Measurements from ENCODE around the gene SVBP. TPM values are rescaled to one million over a fixed set of nuclear protein-coding genes. Genes with fewer than 3 reads are reported as not detected.
A peak's percentile ranks its signal among the peaks of the same experiment; 100 is the strongest.

The SVBP gene
- total and polyA plus RNA-seq, 4 donors = 33.7 to 67.3 (median 63.9) TPM

DNA sequence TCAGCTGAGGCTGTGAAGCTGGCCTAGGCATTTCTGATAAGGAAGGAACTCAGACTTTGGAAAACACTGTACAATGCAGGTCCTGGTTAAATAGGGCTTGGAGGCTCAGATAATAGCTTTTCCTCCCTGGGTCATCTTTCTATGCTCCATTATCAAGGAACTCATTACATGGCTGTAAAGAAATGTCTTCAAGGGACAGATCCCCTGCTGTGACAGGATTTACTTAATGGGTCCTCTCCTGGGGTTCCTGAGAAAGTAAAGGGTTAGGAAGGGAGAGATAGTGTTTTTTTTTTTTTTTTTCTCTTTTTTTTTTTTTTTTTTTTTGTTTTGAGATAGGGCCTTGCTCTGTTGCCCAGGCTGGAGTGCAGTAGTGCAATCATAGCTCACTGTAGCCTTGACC, 14.1 kb upstream of the SVBP start:
- H3K9me3 ChIP-seq (ENCODE audit: control insufficient read depth, insufficient read depth, low read length) = no peaks in the 10 kb centered on the region
- H3K36me3 ChIP-seq (ENCODE audit: control insufficient read depth, insufficient read depth, low read length) = peaks cover 8% of the 10 kb centered on the region
- DNase-seq (ENCODE audit: low read depth in 4 of 6, low spot score in 6 of 6) = peak in 1 of 6 donors; percentile 17
- H3K27ac ChIP-seq (ENCODE audit: low read depth, low read length) = no peak overlapping the region
- H3K27me3 ChIP-seq (ENCODE audit: control insufficient read depth, insufficient read depth, low read length) = no peaks in the 10 kb centered on the region
- H3K4me1 ChIP-seq (ENCODE audit: control insufficient read depth, insufficient read depth, low read length) = no peaks in the 10 kb centered on the region
- H3K4me3 ChIP-seq (ENCODE audit: low read depth, low read length) = no peak overlapping the region

DNA sequence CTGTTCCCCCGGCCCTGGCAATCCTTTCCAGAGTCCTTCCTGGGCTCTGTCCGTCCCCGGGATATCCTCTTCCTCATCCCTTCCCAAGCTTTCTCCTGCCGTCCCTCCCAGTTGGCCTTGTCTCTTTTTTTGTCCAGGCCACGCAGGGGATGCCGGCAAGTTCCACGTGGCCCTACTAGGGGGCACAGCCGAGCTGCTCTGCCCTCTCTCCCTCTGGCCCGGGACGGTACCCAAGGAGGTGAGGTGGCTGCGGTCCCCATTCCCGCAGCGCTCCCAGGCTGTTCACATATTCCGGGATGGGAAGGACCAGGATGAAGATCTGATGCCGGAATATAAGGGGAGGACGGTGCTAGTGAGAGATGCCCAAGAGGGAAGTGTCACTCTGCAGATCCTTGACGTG, 13.4 kb upstream of the SVBP start:
- Histone ChIP-seq H3K4me1 (ENCODE audit: control insufficient read depth, insufficient read depth, low read length) (no peaks in the 10 kb centered on the region), H3K9me3 (ENCODE audit: control insufficient read depth, insufficient read depth, low read length) (no peaks in the 10 kb centered on the region), H3K36me3 (ENCODE audit: control insufficient read depth, insufficient read depth, low read length) (peaks cover 8% of the 10 kb centered on the region), H3K4me3 (ENCODE audit: low read depth, low read length) (no peak overlapping the region), H3K27ac (ENCODE audit: low read depth, low read length) (no peak overlapping the region), H3K27me3 (ENCODE audit: control insufficient read depth, insufficient read depth, low read length) (no peaks in the 10 kb centered on the region)
- 80% methylated on average over 17 of the region's 17 CpGs for WGBS (ENCODE audit: insufficient coverage)
- no peak for DNase-seq (ENCODE audit: low read depth in 4 of 6, low spot score in 6 of 6)

DNA sequence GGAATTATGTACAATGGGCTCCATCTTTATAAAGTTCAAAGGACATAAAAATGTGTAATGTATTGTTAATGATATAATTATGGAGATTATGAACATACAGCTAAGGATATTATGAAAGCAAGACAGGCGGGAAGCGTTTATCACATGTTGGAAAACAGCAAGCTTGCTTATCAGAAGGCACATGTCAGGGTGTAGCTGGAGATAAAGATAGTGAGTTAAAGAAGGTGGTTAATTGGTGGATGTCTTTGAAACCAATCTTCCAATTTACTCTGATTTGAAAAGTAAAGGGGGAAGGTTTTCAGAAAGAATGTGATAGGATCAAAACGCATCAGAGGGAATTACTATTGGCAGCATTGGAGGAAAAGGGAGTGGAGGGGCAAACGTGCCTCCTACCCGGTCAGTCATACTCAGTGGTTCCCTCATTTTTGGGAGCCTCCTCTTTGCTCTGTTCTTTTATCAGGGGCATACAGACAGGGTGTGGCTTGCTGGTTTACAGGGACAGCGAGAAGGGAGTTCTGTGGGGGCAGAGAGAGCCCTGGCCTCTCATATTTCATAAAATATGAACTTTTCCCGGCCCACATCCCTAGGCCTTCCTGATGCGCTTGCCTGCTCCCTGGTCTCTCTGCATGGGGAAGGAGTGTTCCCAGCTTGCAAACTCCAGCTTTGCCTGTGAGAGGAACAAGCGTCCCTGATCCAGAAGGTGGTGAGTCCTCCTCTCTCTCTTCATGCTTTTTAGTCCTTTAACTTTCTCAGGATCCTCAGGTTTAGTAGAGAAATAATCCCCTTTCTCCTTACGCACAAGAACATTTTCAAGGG, 8.0 kb upstream of the SVBP start:
- DNase-seq (ENCODE audit: low read depth in 4 of 6, low spot score in 6 of 6) = no peak
- Histone ChIP-seq H3K27ac (ENCODE audit: low read depth, low read length) (no peak overlapping the region), H3K36me3 (ENCODE audit: control insufficient read depth, insufficient read depth, low read length) (peaks cover 4% of the 10 kb centered on the region), H3K9me3 (ENCODE audit: control insufficient read depth, insufficient read depth, low read length) (no peaks in the 10 kb centered on the region), H3K4me3 (ENCODE audit: low read depth, low read length) (no peak overlapping the region), H3K4me1 (ENCODE audit: control insufficient read depth, insufficient read depth, low read length) (no peaks in the 10 kb centered on the region), H3K27me3 (ENCODE audit: control insufficient read depth, insufficient read depth, low read length) (no peaks in the 10 kb centered on the region)
- 76% methylated on average over 5 of the region's 10 CpGs for WGBS (ENCODE audit: insufficient coverage)

DNA sequence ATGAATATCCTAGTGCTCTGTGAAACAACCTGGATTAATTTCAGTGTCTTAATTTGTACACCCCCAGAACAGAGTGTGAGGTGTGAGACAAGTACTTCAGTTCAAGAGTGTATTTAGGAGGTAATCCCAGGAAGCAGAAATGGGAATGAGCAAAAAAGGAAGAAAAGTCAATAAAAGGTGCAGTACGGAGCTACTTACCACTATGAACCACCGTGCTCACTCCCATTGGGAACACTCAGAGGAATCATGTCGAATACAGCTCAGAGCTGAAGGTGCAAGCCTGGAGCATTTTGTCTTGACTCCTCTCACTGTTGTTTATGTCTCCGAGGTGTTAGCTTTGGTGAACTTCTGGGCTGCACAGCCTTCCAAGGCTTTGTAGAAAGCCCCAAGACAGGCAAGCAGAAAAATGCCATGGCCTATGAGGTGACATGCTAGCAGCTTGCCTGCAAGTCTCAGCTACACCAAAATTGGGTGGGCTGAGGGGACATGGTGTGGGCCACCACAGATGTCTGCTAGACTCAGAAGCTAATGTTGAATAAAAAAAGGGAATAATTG, 7.4 kb upstream of the SVBP start:
- Histone ChIP-seq H3K27me3 (ENCODE audit: control insufficient read depth, insufficient read depth, low read length) (no peaks in the 10 kb centered on the region), H3K9me3 (ENCODE audit: control insufficient read depth, insufficient read depth, low read length) (no peaks in the 10 kb centered on the region), H3K27ac (ENCODE audit: low read depth, low read length) (no peak overlapping the region), H3K36me3 (ENCODE audit: control insufficient read depth, insufficient read depth, low read length) (no peaks in the 10 kb centered on the region), H3K4me1 (ENCODE audit: control insufficient read depth, insufficient read depth, low read length) (no peaks in the 10 kb centered on the region), H3K4me3 (ENCODE audit: low read depth, low read length) (no peak overlapping the region)
- 83% methylated on average over 2 of the region's 4 CpGs for WGBS (ENCODE audit: insufficient coverage)
- DNase-seq (ENCODE audit: low read depth in 4 of 6, low spot score in 6 of 6) = no peak

DNA sequence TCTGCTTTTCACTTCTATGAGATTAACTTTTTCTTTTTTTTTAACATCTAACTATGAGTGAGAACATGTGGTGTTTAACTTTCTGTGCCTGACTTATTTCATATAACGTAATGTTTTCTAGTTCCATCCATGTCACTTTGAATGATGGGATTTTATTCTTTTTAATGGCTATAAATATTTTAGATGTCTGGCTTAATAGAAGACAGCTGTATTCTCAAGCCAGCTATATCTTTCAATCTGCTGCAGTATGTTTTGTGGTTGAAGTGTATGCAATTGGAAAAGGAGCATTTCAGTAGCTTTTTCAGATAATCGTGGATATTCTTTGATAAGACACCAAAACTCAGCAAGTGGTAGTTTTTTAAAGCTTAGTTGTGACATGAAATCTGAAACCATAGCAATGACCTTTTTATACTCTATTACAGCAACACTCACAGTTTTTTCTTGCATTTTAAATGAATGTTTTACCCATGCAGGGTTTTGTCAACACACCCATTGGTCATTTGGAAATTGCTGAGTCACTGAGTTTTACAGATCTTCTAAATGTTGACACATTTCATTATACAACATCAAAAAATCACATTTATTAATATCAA, 5.7 kb upstream of the SVBP start:
- no CpG with 5 or more reads among the region's 2 CpGs for WGBS (ENCODE audit: insufficient coverage)
- H3K27ac ChIP-seq (ENCODE audit: low read depth, low read length) = no peak overlapping the region

DNA sequence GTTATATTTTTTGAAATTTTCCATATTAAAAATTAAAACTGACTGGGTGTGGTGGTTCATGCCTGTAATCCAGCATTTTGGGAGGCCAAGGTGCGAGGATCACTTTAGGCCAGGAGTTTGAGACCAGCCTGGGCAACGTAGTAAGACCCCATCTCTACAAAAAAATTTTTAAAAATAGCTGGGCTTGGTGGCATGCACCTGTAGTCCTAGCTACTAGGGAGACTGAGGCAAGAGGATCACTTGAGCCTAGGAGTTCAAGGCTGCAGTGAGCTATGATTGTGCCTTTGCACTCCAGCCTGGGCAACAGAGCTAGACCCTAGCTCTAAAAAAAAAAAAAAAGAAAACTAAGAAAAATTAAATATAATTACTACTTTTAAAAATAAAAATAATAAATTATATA, 4.5 kb upstream of the SVBP start:
- no CpG with 5 or more reads among the region's 2 CpGs for WGBS (ENCODE audit: insufficient coverage)
- H3K27ac ChIP-seq (ENCODE audit: low read depth, low read length) = no peak overlapping the region

More for the DNA sequence above, 5.7 kb upstream of the SVBP start:
- Histone ChIP-seq H3K36me3 (ENCODE audit: control insufficient read depth, insufficient read depth, low read length) (no peaks in the 10 kb centered on the region), H3K9me3 (ENCODE audit: control insufficient read depth, insufficient read depth, low read length) (no peaks in the 10 kb centered on the region), H3K4me1 (ENCODE audit: control insufficient read depth, insufficient read depth, low read length) (no peaks in the 10 kb centered on the region), H3K4me3 (ENCODE audit: low read depth, low read length) (no peak overlapping the region), H3K27me3 (ENCODE audit: control insufficient read depth, insufficient read depth, low read length) (no peaks in the 10 kb centered on the region)
- no peak for DNase-seq (ENCODE audit: low read depth in 4 of 6, low spot score in 6 of 6)

DNA sequence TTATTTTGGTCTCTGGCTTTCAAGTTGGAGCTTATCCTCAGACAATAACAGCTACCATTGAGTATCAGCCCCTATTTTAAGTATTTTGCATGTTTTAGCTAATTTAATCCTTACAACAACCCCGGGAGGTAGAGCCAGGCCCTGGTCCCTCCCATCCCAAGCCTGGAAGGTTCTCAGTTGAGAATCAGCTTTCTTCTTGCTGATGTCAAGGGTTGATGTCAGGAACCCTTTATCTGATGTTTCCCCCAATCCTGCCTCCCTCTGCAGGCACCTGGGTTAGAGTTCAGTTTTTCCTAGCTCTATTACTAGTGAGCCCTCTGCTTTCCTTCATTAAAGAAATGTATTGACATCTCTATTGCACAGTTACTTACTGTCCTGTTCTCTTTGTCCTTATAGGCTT, 3.6 kb upstream of the SVBP start:
- no peaks in the 10 kb centered on the region for H3K9me3 ChIP-seq (ENCODE audit: control insufficient read depth, insufficient read depth, low read length)
- no peaks in the 10 kb centered on the region for H3K36me3 ChIP-seq (ENCODE audit: control insufficient read depth, insufficient read depth, low read length)
- H3K27ac ChIP-seq (ENCODE audit: low read depth, low read length) = no peak overlapping the region
- no peak for DNase-seq (ENCODE audit: low read depth in 4 of 6, low spot score in 6 of 6)
- no peaks in the 10 kb centered on the region for H3K27me3 ChIP-seq (ENCODE audit: control insufficient read depth, insufficient read depth, low read length)
- WGBS (ENCODE audit: insufficient coverage) = no CpG with 5 or more reads among the region's 1 CpG
- no peak overlapping the region for H3K4me3 ChIP-seq (ENCODE audit: low read depth, low read length)
- peaks cover 8% of the 10 kb centered on the region for H3K4me1 ChIP-seq (ENCODE audit: control insufficient read depth, insufficient read depth, low read length)

More for the DNA sequence above, 4.5 kb upstream of the SVBP start:
- DNase-seq (ENCODE audit: low read depth in 4 of 6, low spot score in 6 of 6) = no peak
- H3K4me3 ChIP-seq (ENCODE audit: low read depth, low read length) = no peak overlapping the region
- no peaks in the 10 kb centered on the region for H3K9me3 ChIP-seq (ENCODE audit: control insufficient read depth, insufficient read depth, low read length)
- peaks cover under 1% of the 10 kb centered on the region for H3K4me1 ChIP-seq (ENCODE audit: control insufficient read depth, insufficient read depth, low read length)
- no peaks in the 10 kb centered on the region for H3K36me3 ChIP-seq (ENCODE audit: control insufficient read depth, insufficient read depth, low read length)
- H3K27me3 ChIP-seq (ENCODE audit: control insufficient read depth, insufficient read depth, low read length) = no peaks in the 10 kb centered on the region

DNA sequence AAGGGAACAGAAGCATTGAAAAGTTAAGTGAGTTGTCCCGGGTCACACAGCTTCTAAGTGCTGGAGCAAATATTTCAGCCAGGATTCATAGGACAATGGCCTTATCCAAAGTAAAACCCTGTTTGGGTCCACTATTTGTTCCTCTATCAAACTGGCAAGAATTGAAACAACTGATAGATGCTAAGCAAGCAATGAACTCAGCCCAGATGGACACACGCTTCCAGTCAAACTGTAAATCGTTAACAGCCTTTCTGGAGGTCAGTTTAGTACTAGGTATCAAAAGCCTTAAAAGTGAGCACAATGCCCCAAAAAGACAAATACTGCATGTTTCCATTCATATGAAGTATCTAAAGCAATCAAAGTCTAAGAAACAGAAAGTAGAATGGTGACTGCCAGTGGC, 779 bp upstream of the SVBP start:
- H3K27ac ChIP-seq (ENCODE audit: low read depth, low read length) = no peak overlapping the region

DNA sequence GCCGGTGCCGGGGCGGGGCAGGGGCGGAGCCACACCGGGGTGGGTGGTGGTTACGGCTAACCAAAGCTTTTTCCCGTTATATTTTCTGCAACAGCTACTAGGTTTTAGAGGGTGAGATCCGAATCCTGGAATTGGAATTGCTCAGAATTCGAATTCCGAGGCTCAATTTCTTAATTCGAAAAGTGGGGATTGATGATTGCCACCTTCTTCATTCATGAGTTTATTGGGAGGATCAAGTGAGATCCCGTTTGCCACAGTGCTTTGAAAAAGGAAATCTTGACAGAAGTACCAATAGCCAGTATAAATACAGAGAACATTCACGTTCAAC, 207 bp upstream of the SVBP start:
- Histone ChIP-seq H3K36me3 (ENCODE audit: control insufficient read depth, insufficient read depth, low read length) (no peaks in the 10 kb centered on the region), H3K27me3 (ENCODE audit: control insufficient read depth, insufficient read depth, low read length) (no peaks in the 10 kb centered on the region), H3K9me3 (ENCODE audit: control insufficient read depth, insufficient read depth, low read length) (no peaks in the 10 kb centered on the region), H3K27ac (ENCODE audit: low read depth, low read length) (no peak overlapping the region), H3K4me1 (ENCODE audit: control insufficient read depth, insufficient read depth, low read length) (peaks cover 8% of the 10 kb centered on the region), H3K4me3 (ENCODE audit: low read depth, low read length) (peak overlapping the region; percentile 82)
- WGBS (ENCODE audit: insufficient coverage) = 0% methylated on average over 10 of the region's 13 CpGs
- DNase-seq (ENCODE audit: low read depth in 4 of 6, low spot score in 6 of 6) = no peak

More for the DNA sequence above, 779 bp upstream of the SVBP start:
- no peak overlapping the region for H3K4me3 ChIP-seq (ENCODE audit: low read depth, low read length)
- no peak for DNase-seq (ENCODE audit: low read depth in 4 of 6, low spot score in 6 of 6)
- peaks cover 8% of the 10 kb centered on the region for H3K4me1 ChIP-seq (ENCODE audit: control insufficient read depth, insufficient read depth, low read length)
- WGBS (ENCODE audit: insufficient coverage) = no CpG with 5 or more reads among the region's 3 CpGs
- no peaks in the 10 kb centered on the region for H3K36me3 ChIP-seq (ENCODE audit: control insufficient read depth, insufficient read depth, low read length)
- H3K9me3 ChIP-seq (ENCODE audit: control insufficient read depth, insufficient read depth, low read length) = no peaks in the 10 kb centered on the region
- no peaks in the 10 kb centered on the region for H3K27me3 ChIP-seq (ENCODE audit: control insufficient read depth, insufficient read depth, low read length)

All from spinal cord (tissue), 10 donors.